DND-41 (cell line): ENCODE data around the gene WDFY4.

Experiments used
- ATAC-seq: fragments of 200-7000 bp; cut with Tn5 transposase; 3 replicates; pipeline ENCODE4 v1.9.1; 2021; ENCODE audit warnings: low read depth; ENCODE audit not compliant: insufficient read depth
- DNase-seq: peaks from one replicate; pipeline ENCODE4 v3.0.0-alpha.2; 2020
- H2AFZ ChIP-seq: 2 replicates; pipeline ENCODE4 v1.6.0; 2012; ENCODE audit warnings: low read depth, low read length
- H3K27ac ChIP-seq: 2 replicates; pipeline ENCODE4 v1.5.1; 2012; ENCODE audit warnings: low read length, inconsistent platforms
- H3K27me3 ChIP-seq: fragments of 200-600 bp; sonication (generic); 2 replicates; pipeline ENCODE4 v1.6.0; 2012; ENCODE audit warnings: low read length, mild to moderate bottlenecking, inconsistent platforms; ENCODE audit not compliant: insufficient read depth, poor library complexity
- H3K36me3 ChIP-seq: 2 replicates; pipeline ENCODE4 v1.5.1; 2012; ENCODE audit warnings: low read length, inconsistent platforms; ENCODE audit not compliant: insufficient read depth
- H3K4me1 ChIP-seq: 2 replicates; pipeline ENCODE4 v1.5.1; 2012; ENCODE audit warnings: mild to moderate bottlenecking, low read length; ENCODE audit not compliant: insufficient read depth
- H3K4me2 ChIP-seq: 2 replicates; pipeline ENCODE4 v1.6.0; 2012; ENCODE audit warnings: mild to moderate bottlenecking, moderate library complexity, low read length, inconsistent platforms; ENCODE audit not compliant: insufficient read depth
- H3K4me3 ChIP-seq, 2 experiments: fragments of 200-600 bp in 1 of 2; shearing (Covaris generic) in 1 of 2; 2 replicates each; pipeline ENCODE4 v1.5.1; 2012 to 2016; ENCODE audit warnings: inconsistent platforms in 2 of 2, low read length in 2 of 2, mild to moderate bottlenecking in 2 of 2, low read depth in 1 of 2, moderate library complexity in 1 of 2
- H3K79me2 ChIP-seq: 2 replicates; pipeline ENCODE4 v1.6.0; 2012; ENCODE audit warnings: low read length, inconsistent platforms; ENCODE audit not compliant: insufficient read depth
- H3K9ac ChIP-seq: 2 replicates; pipeline ENCODE4 v1.6.0; 2012; ENCODE audit warnings: low read depth, mild to moderate bottlenecking, inconsistent platforms, low read length, moderate library complexity
- H3K9me3 ChIP-seq: 2 replicates; pipeline ENCODE4 v1.5.1; 2012; ENCODE audit warnings: low read length, moderate library complexity, mild to moderate bottlenecking, inconsistent platforms; ENCODE audit not compliant: insufficient read depth, severe bottlenecking
- H4K20me1 ChIP-seq: 2 replicates; pipeline ENCODE4 v1.6.0; 2012; ENCODE audit warnings: low read length; ENCODE audit not compliant: insufficient read depth
- EZH2 ChIP-seq: IDR thresholded peaks from 3 replicates; pipeline ENCODE4 v1.6.1; 2012; ENCODE audit warnings: borderline replicate concordance, low read depth, mild to moderate bottlenecking, moderate library complexity, low read length, inconsistent platforms; ENCODE audit not compliant: severe bottlenecking
- TF ChIP-seq, protein P1 (sequence below): IDR thresholded peaks from 2 replicates; pipeline ENCODE4 v1.5.1; 2012; ENCODE audit warnings: borderline replicate concordance, low read length, moderate library complexity, mild to moderate bottlenecking; ENCODE audit not compliant: poor library complexity, severe bottlenecking; ENCODE audit errors: extremely low read depth

WDFY4 gene

DNA sequence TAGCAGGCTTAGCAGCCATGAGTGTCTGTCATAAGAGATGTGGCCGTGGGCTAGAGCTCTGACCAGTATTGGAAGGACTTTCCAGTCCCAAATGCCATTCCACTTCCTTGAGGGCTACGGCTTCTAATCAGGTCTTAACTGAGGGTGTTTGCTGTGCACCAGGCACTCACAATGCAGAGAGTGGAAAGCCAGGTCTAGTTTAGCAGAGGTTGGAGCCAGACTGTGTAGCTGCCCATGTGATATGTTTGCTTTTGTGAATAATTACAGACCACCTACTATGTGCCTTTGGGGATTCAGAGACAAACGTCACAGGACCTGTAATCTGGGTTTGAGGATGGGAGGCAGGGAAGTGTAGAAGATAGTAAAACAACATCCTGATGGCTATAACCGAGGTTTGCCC, 79.8 kb downstream of the WDFY4 start:
- H3K4me1 ChIP-seq: no peaks in the 10 kb centered on the region
- no peaks in the 10 kb centered on the region for H4K20me1 ChIP-seq
- no peak for ATAC-seq
- TF ChIP-seq, protein P1, sequence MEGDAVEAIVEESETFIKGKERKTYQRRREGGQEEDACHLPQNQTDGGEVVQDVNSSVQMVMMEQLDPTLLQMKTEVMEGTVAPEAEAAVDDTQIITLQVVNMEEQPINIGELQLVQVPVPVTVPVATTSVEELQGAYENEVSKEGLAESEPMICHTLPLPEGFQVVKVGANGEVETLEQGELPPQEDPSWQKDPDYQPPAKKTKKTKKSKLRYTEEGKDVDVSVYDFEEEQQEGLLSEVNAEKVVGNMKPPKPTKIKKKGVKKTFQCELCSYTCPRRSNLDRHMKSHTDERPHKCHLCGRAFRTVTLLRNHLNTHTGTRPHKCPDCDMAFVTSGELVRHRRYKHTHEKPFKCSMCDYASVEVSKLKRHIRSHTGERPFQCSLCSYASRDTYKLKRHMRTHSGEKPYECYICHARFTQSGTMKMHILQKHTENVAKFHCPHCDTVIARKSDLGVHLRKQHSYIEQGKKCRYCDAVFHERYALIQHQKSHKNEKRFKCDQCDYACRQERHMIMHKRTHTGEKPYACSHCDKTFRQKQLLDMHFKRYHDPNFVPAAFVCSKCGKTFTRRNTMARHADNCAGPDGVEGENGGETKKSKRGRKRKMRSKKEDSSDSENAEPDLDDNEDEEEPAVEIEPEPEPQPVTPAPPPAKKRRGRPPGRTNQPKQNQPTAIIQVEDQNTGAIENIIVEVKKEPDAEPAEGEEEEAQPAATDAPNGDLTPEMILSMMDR: no peak
- TF ChIP-seq EZH2: no peak
- no peak for DNase-seq
- H3K36me3 ChIP-seq: no peaks in the 10 kb centered on the region
- H3K27me3 ChIP-seq: no peaks in the 10 kb centered on the region
- H3K9me3 ChIP-seq: no peaks in the 10 kb centered on the region
- H3K9ac ChIP-seq: no peak overlapping the region
- no peak overlapping the region for H3K4me2 ChIP-seq
- H3K27ac ChIP-seq: no peak overlapping the region
- no peak overlapping the region for H2AFZ ChIP-seq
- H3K79me2 ChIP-seq: no peaks in the 10 kb centered on the region
- no peak overlapping the region for H3K4me3 ChIP-seq

DNA sequence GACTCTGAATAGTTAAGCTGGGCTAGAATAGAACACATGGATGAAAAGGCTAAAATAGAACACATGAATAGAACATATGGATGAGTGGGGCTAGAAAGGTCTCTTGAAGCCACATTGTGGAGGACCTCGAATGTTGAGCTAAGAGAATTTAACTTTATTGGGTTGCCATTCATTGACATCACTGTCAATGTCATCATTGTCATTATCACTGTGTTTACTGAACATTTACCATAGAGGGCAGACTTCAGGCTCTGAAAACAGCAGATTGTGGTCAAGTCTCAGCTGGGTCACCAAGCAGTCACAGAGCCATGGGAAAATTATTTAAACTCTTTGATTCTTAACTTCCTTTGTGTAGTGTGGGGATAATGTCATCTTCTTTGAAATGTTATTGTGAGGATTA, 80.4 kb downstream of the WDFY4 start:
- Histone ChIP-seq H3K27ac (no peak overlapping the region), H3K27me3 (no peaks in the 10 kb centered on the region), H3K36me3 (no peaks in the 10 kb centered on the region), H2AFZ (no peak overlapping the region), H3K9ac (no peak overlapping the region), H3K9me3 (no peaks in the 10 kb centered on the region), H3K4me3 (no peak overlapping the region), H3K79me2 (no peaks in the 10 kb centered on the region), H3K4me1 (no peaks in the 10 kb centered on the region), H3K4me2 (no peak overlapping the region), H4K20me1 (no peaks in the 10 kb centered on the region)
- no peak for ATAC-seq
- no peak for TF ChIP-seq EZH2
- TF ChIP-seq, protein P1: no peak
- no peak for DNase-seq

DNA sequence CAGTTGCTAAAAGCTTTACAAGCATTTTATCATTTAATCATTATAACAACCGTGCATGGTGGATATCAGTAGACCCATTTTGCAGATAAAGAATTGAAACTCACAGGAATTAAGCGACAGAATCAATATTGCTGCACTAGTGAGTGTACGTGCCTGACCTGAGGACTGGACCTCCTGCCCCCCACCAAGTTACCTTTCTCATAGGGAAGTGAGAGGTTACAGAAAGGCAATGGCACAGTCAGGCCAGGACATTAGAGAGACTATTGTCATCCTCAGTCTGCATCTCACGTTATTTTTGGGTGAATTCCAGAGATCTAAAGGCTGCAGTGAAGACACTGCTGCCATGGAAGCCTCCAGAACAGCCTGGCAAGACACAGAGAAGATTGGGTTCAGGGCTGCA, 80.9 kb downstream of the WDFY4 start:
- H4K20me1 ChIP-seq: no peaks in the 10 kb centered on the region
- no peak overlapping the region for H3K4me3 ChIP-seq
- DNase-seq: no peak
- no peaks in the 10 kb centered on the region for H3K4me1 ChIP-seq
- H3K27ac ChIP-seq: no peak overlapping the region
- no peak for ATAC-seq
- no peaks in the 10 kb centered on the region for H3K36me3 ChIP-seq
- no peak overlapping the region for H3K4me2 ChIP-seq
- no peaks in the 10 kb centered on the region for H3K9me3 ChIP-seq
- H3K27me3 ChIP-seq: no peaks in the 10 kb centered on the region
- H3K9ac ChIP-seq: no peak overlapping the region
- no peaks in the 10 kb centered on the region for H3K79me2 ChIP-seq
- no peak for TF ChIP-seq EZH2
- TF ChIP-seq, protein P1: no peak
- no peak overlapping the region for H2AFZ ChIP-seq
